HAP-1 (cell line): Measurements from ENCODE around the gene EFCAB11.

Experiments used
- DNase-seq, 2 experiments: peaks; one replicate each; pipeline ENCODE4 v3.0.0-alpha.2; 2016 to 2020; ENCODE audit warnings: low spot score in 2 of 2
- H3K27me3 ChIP-seq: fragments of 250-450 bp; sonication (Bioruptor Pico); 2 replicates; pipeline ENCODE4 v1.5.1; 2020; ENCODE audit warnings: low read depth, mild to moderate bottlenecking, moderate library complexity
- H3K36me3 ChIP-seq: fragments of 250-450 bp; sonication (Bioruptor Pico); replicated peaks from 2 replicates; pipeline ENCODE4 v1.5.1; 2020; ENCODE audit warnings: mild to moderate bottlenecking
- H3K4me1 ChIP-seq: fragments of 250-450 bp; sonication (Bioruptor Pico); 2 replicates; pipeline ENCODE4 v1.5.1; 2020; ENCODE audit warnings: mild to moderate bottlenecking
- H3K4me3 ChIP-seq: fragments of 250-450 bp; sonication (Bioruptor Pico); 2 replicates; pipeline ENCODE4 v1.5.1; 2020; ENCODE audit warnings: mild to moderate bottlenecking, moderate library complexity
- H3K9me3 ChIP-seq: fragments of 250-450 bp; sonication (Bioruptor Pico); 2 replicates; pipeline ENCODE4 v1.5.1; 2020; ENCODE audit warnings: mild to moderate bottlenecking, moderate library complexity
- in situ Hi-C: fragments of 300-500 bp; cut with MboI; formaldehyde crosslinking; loops from 3 replicates; pipeline ENCODE4 v1.14.3; 2020; ENCODE audit warnings: low sequenced_read_pairs, inconsistent platforms, mixed read lengths

The EFCAB11 gene

DNA sequence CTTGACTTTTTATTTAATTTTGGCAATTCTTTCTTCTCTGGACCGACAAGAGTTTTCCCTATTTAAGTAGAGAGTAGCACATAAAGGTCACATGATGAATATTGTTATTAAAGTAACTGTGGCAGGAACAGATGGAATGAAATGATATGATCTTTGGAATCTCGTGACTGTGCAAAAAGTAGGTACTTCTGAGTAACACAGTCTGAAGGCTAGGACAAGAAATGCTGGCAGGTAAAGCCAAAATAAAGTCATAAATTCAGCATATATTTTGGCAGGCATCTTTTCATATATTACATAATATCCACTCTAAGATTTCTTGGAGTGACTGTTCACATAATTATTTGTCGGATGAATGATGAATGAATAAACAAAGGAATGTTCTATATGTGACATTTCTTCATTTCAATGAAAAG lies 121.4 kb downstream of the EFCAB11 start:
- Histone ChIP-seq H3K36me3 (no peaks in the 10 kb centered on the region), H3K27me3 (no peaks in the 10 kb centered on the region), H3K4me3 (no peak overlapping the region), H3K4me1 (no peaks in the 10 kb centered on the region), H3K9me3 (no peaks in the 10 kb centered on the region)
- no peak for DNase-seq
- in situ Hi-C loops = no loop called here

DNA sequence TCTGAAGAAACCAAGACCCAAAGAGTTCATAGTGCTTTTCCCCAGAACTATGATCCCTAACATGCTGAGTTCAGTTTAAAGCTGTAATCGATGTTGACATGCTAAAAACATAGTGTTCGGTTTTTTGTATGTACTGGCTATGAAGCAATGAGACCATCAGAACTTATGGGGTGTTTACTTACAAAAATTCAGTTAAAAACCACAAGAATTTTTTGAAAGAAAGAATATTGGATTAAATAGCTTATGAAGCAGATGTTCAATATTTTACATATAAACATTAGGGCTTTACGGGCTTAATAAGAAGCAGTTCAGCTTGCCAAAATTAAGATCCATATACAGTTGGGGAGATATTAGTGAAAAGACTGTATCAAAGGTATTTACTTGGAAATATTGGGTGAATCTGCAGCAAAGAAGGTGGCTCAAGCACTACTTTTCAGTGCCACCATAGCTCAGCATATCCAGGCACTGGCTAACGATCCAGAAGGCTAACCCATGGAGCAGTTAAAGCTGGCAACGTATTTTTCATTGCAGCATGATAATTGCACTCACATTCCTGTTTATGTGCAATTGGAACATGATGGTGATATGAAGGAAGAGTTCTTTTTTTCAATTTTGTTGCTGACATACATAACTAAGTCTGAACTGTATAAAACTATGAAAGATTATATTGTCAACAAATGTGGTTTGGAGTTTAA lies 125.9 kb downstream of the EFCAB11 start:
- Histone ChIP-seq H3K4me3 (no peak overlapping the region), H3K36me3 (no peaks in the 10 kb centered on the region), H3K4me1 (no peaks in the 10 kb centered on the region), H3K27me3 (no peaks in the 10 kb centered on the region), H3K9me3 (0 out of 2 replicates have a peak, but pooled peaks cover 3% of the 10 kb centered on the region)
- in situ Hi-C loops = no loop called here
- no peak for DNase-seq

DNA sequence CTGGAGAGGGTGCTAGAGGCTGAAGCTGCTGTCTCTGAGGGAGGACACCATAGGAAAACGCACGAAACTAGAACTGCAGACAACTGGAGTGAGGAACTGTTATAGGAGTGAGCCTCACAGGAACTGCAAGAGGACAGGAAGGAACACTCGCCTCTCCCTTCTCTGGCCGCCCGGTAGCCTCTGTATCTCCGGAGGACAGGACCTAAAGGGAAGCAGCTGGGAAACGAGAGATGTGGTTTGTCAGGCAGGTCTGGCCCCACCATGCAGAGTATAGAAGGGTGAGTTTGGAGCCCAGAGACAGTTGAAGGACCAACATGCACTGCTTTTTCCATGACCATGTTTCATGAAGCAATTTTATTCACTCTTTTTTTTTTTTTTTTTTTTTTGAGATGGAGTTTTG lies 127.3 kb downstream of the EFCAB11 start:
- no peaks in the 10 kb centered on the region for H3K4me1 ChIP-seq
- no peak overlapping the region for H3K4me3 ChIP-seq
- H3K9me3 ChIP-seq = 0 out of 2 replicates have a peak, but pooled peaks cover 3% of the 10 kb centered on the region
- H3K36me3 ChIP-seq = no peaks in the 10 kb centered on the region
- H3K27me3 ChIP-seq = no peaks in the 10 kb centered on the region
- in situ Hi-C loops = no loop called here
- DNase-seq = no peak

DNA sequence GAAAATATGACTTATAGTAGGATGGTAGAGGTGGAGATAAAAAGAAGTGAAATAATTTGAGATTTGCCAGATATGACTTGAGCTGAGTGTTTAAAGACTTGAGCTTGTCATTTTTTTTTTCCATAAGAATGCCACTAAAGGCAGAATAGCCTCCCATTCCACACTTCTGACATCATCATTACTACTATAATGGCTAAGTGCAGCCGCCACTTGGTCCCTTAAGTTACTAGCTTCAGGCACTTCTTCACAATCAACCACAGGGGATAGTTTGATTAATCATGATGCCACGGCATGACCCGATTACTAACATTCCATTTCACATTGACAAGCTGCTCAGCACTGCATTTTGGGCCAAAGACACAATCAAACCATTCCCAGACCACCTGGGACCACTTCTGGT lies 127.9 kb downstream of the EFCAB11 start:
- H3K4me1 ChIP-seq = no peaks in the 10 kb centered on the region
- H3K4me3 ChIP-seq = no peak overlapping the region
- no peak for DNase-seq
- H3K36me3 ChIP-seq = no peaks in the 10 kb centered on the region
- H3K27me3 ChIP-seq = no peaks in the 10 kb centered on the region
- H3K9me3 ChIP-seq = 0 out of 2 replicates have a peak, but pooled peaks cover 3% of the 10 kb centered on the region
- in situ Hi-C loops = no loop called here

DNA sequence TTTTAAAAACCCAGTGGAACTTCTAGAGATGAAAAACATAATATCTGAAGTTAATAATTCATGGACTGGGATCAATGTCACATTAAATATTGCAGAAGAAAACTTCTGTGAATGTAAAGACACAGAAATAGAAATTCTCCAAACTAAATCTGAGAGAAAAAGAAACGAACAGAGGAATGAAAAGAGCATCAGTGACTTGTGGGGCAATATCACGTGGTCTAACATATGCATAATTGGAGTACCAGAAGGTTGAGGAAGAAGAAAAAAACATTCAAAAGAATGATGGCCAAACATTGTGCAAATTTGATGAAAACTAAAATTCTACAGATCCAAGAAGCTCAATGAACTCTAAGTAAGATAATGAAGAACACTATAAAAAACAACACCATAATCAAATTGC lies 130.8 kb downstream of the EFCAB11 start:
- no peaks in the 10 kb centered on the region for H3K27me3 ChIP-seq
- DNase-seq = no peak
- in situ Hi-C loops = no loop called here
- H3K4me3 ChIP-seq = no peak overlapping the region
- no peaks in the 10 kb centered on the region for H3K4me1 ChIP-seq
- H3K36me3 ChIP-seq = no peaks in the 10 kb centered on the region
- 0 out of 2 replicates have a peak, but pooled peaks cover 3% of the 10 kb centered on the region for H3K9me3 ChIP-seq

DNA sequence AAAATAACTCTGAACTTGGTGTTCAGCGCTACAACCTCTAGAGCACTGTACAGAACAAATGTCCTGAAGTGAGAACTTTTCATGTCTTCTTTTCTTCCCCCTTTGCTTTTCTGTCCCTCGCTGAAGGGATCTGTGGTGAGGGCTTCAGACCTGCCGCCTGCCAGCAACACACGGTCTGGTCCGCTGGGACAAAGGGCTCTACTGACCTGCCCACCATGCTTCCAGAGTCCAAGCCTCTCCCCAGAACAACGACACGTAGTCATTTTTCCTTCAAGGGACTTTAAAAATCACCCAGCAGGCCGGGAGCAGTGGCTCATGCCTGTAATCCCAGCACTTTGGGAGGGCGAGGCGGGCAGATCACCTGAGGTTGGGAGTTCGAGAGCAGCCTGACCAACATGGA lies 140.4 kb downstream of the EFCAB11 start:
- Histone ChIP-seq H3K27me3 (no peaks in the 10 kb centered on the region), H3K36me3 (no peaks in the 10 kb centered on the region), H3K9me3 (no peaks in the 10 kb centered on the region), H3K4me3 (no peak overlapping the region), H3K4me1 (no peaks in the 10 kb centered on the region)
- in situ Hi-C loops = no loop called here
- DNase-seq = no peak

DNA sequence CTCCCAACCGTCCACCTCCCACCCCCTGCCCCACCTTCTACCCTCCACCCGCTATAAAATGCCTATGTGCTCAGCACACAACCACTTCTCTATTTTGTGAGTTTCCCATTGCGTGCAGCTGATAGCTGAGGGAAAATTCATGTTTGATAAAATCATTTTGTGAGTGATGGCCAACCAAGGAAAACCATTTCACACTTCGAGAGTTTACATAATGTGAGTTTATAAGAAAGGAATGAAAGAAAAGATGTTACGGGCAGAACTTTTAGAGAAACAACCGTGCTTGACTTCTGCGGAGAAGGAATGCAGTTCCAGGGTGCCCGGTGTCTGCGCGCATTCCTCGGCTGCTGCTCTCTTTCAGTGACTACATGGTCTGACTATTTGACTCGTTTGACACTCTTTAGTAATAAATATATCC lies 140.9 kb downstream of the EFCAB11 start:
- Histone ChIP-seq H3K9me3 (no peaks in the 10 kb centered on the region), H3K36me3 (no peaks in the 10 kb centered on the region), H3K4me3 (no peak overlapping the region), H3K27me3 (no peaks in the 10 kb centered on the region), H3K4me1 (no peaks in the 10 kb centered on the region)
- in situ Hi-C loops = no loop called here
- DNase-seq = no peak

DNA sequence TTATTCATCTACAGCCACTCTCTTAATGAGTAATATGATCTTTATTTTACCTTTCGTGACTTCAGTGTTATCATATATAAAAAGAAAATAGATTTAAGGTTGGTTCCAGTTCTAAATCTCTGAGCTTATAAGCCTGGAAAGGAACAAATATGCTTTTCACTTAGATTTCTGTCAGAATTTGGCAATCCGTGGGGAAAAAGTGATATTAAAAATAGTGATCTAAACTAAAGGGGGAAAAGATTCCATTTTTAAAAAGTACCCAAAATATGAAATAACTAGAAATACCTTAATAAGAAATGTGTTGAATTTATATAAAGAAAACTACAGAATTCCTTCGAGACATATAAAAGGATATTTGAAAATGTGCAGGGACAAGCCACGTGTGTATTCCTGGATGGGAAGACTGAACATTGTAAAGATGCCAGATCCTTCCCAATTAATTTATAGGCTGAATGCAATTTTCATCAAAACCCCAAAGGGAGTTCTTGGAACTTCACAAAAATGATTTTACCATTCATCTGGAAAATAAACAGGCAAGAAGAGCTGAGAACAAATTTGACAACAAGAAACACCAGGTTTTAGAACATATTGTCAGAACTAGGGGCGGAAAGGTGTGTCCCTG lies 142.5 kb downstream of the EFCAB11 start:
- Histone ChIP-seq H3K36me3 (no peaks in the 10 kb centered on the region), H3K4me1 (no peaks in the 10 kb centered on the region), H3K4me3 (no peak overlapping the region), H3K27me3 (no peaks in the 10 kb centered on the region), H3K9me3 (no peaks in the 10 kb centered on the region)
- no peak for DNase-seq
- in situ Hi-C loops = no loop called here

DNA sequence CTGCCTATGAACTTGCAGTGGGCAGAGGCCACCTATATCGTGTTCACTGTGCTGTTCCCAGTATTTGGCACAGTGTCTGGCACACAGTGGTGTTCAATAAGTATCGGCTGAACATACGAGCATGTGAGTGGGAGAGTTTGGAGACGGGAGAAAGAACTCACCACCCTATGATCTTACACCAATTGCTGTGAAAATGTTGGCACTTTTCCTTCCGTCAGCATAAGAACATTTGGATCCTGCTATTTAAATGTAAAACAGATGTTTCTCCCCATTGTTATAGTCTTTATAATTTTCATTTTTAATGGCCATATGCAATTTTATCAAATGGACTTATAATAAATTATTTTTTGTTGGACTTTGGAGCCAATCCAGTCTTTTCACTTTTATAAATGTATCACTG lies 144.4 kb downstream of the EFCAB11 start:
- Histone ChIP-seq H3K27me3 (no peaks in the 10 kb centered on the region), H3K36me3 (no peaks in the 10 kb centered on the region), H3K4me1 (no peaks in the 10 kb centered on the region), H3K4me3 (no peak overlapping the region), H3K9me3 (no peaks in the 10 kb centered on the region)
- in situ Hi-C loops = no loop called here
- DNase-seq = no peak

DNA sequence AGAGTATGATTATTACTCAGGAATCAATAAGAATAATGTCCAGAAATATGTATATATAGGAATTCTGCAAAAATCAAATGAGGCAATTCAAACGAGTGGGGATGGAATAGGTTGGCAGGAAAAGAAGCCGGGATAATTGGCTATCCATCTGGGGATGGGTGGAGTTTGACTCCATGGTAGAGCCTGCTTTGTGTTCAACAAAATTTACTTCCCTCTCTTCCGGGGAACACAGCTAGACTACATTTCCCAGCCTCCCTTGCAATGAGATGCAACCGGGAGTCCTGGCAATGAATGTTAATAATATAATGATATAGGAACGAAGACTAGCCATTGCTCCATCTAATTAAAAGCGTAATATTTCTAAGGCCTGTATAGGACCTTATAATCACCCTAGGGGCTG lies 146.6 kb downstream of the EFCAB11 start:
- no peaks in the 10 kb centered on the region for H3K4me1 ChIP-seq
- H3K27me3 ChIP-seq = no peaks in the 10 kb centered on the region
- H3K36me3 ChIP-seq = no peaks in the 10 kb centered on the region
- no peak for DNase-seq
- no peak overlapping the region for H3K4me3 ChIP-seq
- no peaks in the 10 kb centered on the region for H3K9me3 ChIP-seq
- in situ Hi-C loops = no loop called here

DNA sequence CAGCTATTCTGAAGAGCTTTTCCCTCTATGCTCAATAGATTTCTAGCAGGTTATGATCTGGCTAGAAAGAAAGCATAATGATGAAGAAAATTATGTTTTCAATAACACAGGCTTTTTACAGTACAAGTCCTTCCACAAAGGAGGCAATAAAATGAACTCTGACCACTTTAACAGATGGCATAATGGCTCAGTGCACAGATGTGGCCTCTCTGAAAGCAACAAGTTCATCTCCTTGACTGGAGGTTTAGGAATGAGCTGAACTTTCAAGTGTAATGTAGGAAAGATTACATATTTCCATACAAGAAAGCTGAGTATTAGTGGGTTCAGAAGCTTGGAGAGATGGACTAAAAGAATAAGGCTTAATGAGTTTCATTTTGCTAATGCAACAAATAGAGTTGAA lies 147.4 kb downstream of the EFCAB11 start:
- Histone ChIP-seq H3K4me3 (no peak overlapping the region), H3K36me3 (no peaks in the 10 kb centered on the region), H3K27me3 (no peaks in the 10 kb centered on the region), H3K9me3 (no peaks in the 10 kb centered on the region), H3K4me1 (no peaks in the 10 kb centered on the region)
- in situ Hi-C loops = no loop called here
- DNase-seq = no peak

DNA sequence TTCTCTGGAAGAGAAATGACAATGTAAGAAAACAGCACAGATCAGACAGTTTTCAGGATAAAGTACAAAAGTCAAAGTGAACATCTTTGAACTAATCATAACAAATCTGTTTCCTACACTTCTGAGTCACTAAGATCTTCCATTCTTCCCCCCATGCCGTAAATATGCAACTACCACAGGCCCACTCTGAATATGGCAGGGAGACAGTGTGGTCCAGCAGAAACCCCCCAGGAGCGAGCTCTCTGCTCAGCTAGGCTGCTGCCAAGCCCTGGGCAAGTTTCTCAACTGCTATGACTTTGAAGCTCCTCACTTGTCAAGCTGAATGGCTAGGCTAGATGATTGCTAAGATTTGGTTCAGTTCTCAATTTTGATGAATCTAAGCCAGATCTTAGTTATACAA lies 148.1 kb downstream of the EFCAB11 start:
- in situ Hi-C loops = no loop called here
- Histone ChIP-seq H3K4me1 (no peaks in the 10 kb centered on the region), H3K36me3 (no peaks in the 10 kb centered on the region), H3K27me3 (no peaks in the 10 kb centered on the region), H3K4me3 (no peak overlapping the region), H3K9me3 (no peaks in the 10 kb centered on the region)
- no peak for DNase-seq

DNA sequence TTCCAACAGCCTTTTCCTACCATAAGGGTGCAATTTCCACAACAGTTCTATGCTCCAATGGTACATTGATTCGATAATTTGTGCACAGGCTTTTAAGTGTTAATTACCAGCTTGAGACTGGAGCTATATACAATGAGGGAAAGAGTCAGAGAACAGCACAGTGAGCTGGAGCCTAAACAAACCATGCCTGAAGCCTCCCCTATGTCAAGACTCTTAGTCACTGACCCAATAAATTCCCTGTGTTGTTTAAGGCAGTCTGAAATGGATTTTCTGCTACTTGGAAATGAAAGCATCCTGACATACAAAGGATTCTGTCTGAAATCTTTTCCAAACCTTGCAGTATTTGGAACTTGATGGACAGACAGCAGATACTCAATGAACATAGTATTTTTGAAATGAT lies 149.0 kb downstream of the EFCAB11 start:
- in situ Hi-C loops = no loop called here
- H3K36me3 ChIP-seq = no peaks in the 10 kb centered on the region
- no peak for DNase-seq
- H3K4me3 ChIP-seq = no peak overlapping the region
- H3K4me1 ChIP-seq = no peaks in the 10 kb centered on the region
- no peaks in the 10 kb centered on the region for H3K27me3 ChIP-seq
- H3K9me3 ChIP-seq = no peaks in the 10 kb centered on the region

DNA sequence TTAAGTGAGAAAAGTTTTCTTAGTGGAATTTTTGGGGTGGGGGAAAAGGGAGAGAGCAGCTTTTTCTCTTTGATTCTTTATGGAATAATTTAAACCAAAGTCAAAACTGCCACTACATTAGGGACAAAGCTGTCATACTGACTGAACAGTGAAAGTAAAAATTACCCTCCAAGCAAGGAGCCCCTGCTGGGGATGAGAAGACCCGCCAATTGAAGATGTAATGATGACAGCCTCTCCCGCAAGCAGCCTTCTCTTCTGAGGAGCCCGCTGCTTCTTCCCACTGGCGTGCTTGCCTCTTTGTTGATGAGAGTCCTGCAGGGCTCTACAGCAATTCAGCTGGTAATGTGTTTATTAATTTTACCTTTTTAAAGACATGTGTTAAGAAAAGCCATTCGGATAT lies 151.0 kb downstream of the EFCAB11 start:
- Histone ChIP-seq H3K4me1 (no peaks in the 10 kb centered on the region), H3K27me3 (no peaks in the 10 kb centered on the region), H3K9me3 (no peaks in the 10 kb centered on the region), H3K36me3 (no peaks in the 10 kb centered on the region), H3K4me3 (no peak overlapping the region)
- in situ Hi-C loops = no loop called here
- DNase-seq = no peak

DNA sequence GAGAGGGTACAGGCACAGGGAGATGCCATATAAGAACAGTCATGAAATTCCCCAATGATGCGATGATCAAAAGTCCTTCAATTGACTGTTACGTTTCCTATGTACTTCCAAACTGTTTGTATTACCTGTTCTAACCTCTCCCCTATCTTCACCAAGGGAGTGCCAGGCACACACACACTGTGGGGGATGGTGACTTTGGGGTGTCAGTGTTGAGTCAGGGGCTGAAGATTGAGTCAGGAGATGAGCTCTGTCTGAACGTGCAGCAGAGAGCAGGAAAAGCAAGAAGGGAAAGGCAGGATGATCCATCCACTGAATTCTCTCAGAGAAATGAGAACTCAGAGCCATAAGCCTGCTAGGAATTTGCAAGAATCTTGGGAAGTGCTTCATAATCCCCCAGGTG lies 153.4 kb downstream of the EFCAB11 start:
- DNase-seq = no peak
- Histone ChIP-seq H3K9me3 (no peaks in the 10 kb centered on the region), H3K4me1 (no peaks in the 10 kb centered on the region), H3K4me3 (no peak overlapping the region), H3K36me3 (no peaks in the 10 kb centered on the region), H3K27me3 (no peaks in the 10 kb centered on the region)
- in situ Hi-C loops = no loop called here
